T-helper 2 cell treated with Interferon-gamma antibody and Interleukin-4, amounts not matched to agents 100 ng/mL and 5 ng/mL, for 36 hours (primary cell): ENCODE data around the gene RASSF9. TPM values are rescaled to one million over a fixed set of nuclear protein-coding genes. Genes with fewer than 3 reads are reported as not detected.

Experiments used
- intact Hi-C: fragments of 100-400 bp; cut with micrococcal nuclease; formaldehyde crosslinking; loops from one replicate; pipeline ENCODE4 v1.15.1; 2023
- total RNA-seq: library from RNA; stranded (reverse); gene quantifications from 2 replicates; pipeline ENCODE4 v1.2.3, GENCODE V29; 2022

RASSF9 gene
- total RNA-seq: not detected in 2 replicates

DNA sequence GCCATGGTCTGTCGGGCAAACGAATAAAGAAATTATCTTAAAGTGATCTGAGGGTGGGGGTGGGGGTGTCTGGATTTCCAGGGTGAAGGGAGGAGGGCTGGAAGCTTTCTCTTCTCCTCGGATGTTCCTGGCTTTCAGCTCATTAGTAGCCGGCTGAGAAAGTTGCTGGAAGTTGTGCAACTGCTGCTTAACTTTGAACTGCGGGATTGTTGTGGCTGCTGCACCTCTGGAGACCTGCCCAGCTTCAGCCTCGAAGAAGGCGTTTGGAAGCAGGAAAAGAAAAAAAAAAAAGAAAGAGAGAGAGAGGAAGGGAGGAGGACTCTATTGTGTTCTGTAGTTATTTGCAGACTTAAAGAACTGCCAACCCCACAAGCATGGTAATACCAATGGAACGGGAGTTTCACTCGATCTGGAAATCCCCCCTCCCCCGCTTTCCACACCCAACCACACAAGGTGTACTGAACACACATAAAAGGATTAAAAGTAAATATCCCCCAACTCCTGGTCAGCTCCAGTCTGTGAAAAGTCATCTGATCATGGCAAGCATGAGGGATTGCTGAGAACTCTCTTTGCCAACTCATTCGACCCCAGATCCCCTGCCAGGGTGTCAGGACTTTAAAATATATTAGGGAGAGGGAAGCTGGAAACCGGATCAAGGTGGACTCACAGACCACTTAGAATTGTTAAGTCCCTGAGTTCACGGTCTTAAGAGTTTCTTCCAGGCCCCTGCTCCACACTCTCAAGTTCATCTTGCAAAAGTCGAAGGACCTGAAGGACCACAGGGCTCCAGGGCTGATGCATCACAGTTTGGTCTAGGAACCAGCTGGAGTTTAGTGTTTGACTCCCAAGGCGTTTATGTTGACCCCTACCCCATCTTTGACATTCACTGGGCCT lies at the start of gene RASSF9:
RASSF9 (minus strand) TSS at position 213 of the 894 bp plus-strand sequence; CDS start at position 5, 208 bp downstream.
- intact Hi-C loops: no loop called here

DNA sequence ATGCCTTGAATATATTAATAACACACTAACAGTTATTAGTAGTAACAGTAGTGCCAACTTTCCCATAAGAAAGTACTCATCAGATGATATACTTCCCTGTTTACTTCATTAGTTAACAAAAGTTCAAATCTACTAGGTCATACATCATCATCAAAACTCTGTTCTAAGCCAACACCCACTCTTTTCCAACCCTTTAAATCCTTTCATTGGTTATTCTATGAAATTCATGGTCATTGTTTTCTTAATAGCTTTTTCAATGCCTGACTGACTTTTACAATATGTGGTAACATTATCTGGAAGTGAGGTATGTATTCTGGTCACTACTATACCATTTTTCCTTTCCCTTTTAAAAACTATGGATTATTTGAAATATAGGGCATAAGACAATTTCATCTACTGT lies 47.6 kb upstream of the RASSF9 start:
- intact Hi-C loops: no loop called here

- intact Hi-C loops: no loop called here
These were observed 41.2 kb upstream of the RASSF9 start for GRCh38 chr12:85877459-85877858.

GRCh38 chr12:85874031-85874461 lies 37.8 kb upstream of the RASSF9 start, which contains the start of gene NTS:
Gene NTS (plus strand): TSS chr12:85874295. CDS start chr12:85874404, 109 bp downstream.
- intact Hi-C loops: loop anchor here (5.0 kb wide), 1 partner anchor 1002 kb away; no protein-coding TSS in a partner anchor

GRCh38 chr12:85872497-85873091 lies 36.4 kb upstream of the RASSF9 start:
- intact Hi-C loops: loop anchor here (1.0 to 5.0 kb wide), 3 partner anchors 404 to 1000 kb away; no protein-coding TSS in a partner anchor

GRCh38 chr12:85866986-85867776 lies 31.0 kb upstream of the RASSF9 start:
- intact Hi-C loops: loop anchor here (1.0 to 5.0 kb wide), 3 partner anchors 292 to 790 kb away; no protein-coding TSS in a partner anchor

DNA sequence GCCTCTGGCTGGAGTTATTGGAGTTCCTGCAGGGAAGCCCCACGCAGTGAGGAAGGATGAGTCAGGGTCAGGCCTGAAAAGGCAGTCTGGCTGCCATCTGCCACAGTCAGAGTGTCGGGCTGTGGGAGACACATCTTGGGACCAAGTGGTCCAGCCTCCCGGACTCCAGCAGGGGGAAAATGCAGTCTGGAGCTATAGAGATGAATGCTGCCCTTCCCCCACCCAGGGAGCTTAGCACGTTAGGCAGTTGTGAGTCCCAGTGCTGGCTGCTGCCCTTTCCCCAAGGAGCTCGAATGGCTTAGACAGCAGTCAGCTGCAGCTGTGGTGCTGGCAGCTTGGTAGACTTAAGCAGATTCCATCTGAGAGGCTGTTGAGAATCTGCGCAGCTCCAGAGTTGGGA lies 29.7 kb upstream of the RASSF9 start:
- intact Hi-C loops: loop anchor here (2.0 to 5.0 kb wide), 2 partner anchors 291 to 789 kb away; no protein-coding TSS in a partner anchor

DNA sequence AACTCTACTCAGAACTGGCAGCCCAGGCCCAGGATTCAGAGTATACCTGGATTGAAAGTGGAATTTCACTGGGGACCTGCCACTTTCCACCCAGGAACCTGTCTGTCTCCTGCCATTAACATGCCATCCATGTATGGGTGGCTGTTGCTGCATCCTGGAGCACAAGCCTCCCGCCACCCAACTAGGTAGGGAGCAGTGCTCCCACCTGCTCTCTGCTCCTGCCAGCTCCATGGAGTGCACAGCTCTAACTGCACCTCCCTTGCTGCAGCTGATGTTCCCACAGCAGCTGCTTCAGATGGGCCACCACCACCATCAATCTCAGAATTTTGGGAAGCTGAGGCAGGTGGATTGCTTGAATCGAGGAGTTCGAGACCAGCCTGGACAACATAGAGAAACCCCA lies 20.8 kb upstream of the RASSF9 start:
- intact Hi-C loops: no loop called here

DNA sequence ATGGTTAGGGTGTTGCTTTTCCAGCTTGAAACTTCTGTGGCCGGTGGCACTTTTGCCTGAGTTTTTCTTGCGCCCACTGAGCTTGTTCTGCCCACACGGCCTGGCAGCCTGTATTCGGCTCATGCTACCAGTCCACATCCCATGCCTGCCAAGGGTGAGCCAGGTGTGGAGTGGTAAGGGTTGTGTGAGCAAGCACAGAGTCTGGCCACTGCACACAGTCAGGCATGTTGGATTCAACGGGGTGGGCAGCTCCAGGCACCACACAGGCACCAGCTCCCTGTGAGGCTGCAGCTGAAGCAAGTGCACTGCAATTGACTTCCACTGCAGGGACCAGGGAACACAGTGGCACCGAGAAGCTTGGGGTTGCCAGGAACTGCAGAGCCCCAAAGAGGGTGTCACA lies 19.1 kb upstream of the RASSF9 start:
- intact Hi-C loops: no loop called here

GRCh38 chr12:85849344-85849743 lies 13.1 kb upstream of the RASSF9 start:
- intact Hi-C loops: no loop called here

DNA sequence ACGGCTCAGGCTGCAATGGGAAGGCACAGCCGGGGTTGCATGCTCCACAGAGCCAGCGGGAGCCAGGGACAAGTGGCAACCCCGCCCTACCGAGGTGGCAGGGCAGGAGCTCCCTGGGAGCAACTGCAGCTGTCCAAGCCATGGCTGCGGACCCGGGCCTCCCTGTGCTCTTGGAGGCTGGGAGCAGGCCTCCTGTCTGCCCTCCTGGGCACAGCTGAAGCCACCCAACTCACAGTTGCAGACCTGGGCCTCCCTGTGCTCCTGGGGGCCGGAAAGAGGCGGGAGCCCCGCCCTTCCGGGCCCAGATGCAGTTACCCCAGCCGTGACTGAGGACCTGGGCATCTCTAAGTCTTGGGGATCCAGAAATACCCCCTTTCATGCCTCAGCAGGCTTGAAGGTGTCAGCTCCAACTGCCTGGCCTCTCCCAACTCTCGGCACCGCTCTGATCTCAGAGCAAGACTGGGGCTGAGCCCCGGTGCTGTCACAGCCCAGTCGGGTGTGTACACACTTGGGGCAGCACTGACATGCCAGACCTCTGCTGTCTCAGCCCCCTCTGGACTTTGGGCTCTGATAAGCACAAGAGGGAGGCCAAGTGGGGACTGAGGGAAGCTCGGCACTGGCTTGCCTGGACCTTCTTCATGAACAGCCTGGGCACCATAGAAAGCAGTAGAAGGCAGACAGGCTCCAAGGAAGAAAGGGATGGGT lies 7.5 kb upstream of the RASSF9 start:
- intact Hi-C loops: no loop called here

DNA sequence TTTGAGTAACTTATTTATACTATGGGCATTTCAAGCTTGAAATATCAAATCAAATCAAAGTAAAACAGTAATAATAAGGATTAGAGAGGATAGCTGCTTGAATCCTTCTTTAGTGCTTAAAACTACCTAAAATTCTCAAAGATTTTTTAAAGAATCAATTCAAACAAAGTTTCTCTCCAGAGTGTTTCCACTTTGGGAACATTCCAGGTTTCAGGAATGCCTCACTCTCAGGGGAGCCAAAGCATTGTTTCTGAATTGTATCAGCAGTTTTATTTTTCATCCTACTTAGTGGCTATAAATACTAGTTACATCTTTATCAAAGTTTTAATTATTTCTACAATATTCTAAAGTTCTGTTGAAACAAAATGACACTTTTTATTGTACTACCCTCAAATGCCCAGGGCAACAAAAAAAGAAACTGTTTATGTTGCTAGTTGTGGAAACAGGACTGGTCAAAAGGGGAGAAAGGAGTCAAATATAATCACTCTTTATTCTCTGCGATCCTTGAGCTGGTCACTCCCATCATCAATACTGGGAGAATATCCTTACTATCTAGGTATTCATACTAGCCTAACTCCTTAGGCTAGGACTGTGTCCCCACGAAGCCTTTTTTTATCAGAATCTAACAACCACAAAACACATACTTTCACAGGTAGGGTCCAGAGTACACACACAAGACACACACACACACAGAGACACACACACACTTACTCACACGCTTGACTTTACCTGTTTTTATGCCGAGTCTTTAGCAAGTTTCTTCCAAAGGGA lies 598 bp downstream of the RASSF9 start:
- intact Hi-C loops: no loop called here

DNA sequence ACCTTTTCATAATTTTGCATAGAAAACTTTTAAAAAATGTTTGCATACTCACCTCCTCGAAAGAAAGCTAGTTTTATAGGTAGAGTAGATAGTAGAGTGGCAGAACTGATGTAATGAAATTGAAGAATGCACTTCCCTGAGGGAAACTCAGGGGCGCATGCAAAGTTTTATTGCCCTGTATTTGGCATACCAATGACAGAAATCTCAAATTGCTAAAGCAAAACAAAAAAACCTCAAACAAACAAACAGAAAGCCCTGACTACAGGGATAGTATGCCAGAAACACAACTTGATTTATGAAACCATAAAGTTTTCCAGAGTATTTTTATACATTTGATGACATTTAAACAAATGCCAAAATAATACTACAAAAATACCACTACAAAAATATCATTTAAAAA lies 1.8 kb downstream of the RASSF9 start:
- intact Hi-C loops: no loop called here

DNA sequence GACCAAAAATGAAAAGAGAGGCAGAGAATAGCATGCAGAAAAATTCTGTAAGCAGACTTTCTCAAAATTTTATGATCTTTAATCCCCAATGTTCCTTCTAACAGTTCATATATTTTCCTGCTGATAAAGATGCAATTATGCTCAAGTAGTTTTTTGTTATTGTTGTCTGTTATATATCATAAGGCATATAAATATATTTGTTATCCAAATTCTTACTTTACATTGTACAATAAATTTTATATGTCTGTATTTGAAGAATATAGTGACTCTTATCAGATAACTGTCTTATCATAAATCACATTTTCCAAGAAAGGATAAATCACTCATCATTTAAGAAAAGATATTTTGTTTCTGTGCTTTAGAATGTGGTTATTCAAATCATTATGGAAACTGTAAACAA lies 2.6 kb downstream of the RASSF9 start:
- intact Hi-C loops: no loop called here

DNA sequence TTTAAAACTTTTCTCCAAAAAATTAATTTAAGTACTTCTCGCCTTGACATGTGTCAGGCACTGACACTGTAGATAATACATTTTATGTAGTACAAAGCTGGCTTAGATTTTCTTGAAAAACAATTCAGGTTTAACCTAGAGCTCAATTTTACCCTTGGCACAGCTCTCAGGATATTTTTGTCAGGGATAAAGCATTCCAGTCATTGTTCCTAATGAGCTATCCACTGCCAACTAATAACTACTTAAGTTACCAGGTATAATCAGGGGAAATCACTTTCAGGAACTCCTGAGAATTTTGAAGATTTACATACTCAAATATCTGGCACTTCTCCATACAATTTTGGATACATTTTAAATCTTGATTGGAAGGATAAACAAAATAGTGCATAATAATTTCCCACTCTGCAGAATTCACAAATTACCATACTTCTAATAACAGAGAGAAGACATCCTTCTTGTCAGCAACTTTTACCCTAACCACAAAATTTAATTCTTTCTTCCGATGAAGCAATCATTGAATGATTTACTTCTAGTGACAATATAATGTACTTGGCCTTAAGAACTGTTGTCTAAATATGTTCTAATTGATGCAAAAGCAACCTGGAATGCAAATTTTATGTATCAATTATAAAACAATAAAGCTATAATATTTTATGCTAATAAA lies 4.8 kb downstream of the RASSF9 start:
- intact Hi-C loops: no loop called here

GRCh38 chr12:85829391-85829790 lies 6.8 kb downstream of the RASSF9 start:
- intact Hi-C loops: no loop called here

- intact Hi-C loops: no loop called here
These were observed 7.6 kb downstream of the RASSF9 start for GRCh38 chr12:85828576-85828975.

GRCh38 chr12:85825746-85826145 lies 10.5 kb downstream of the RASSF9 start:
- intact Hi-C loops: no loop called here

DNA sequence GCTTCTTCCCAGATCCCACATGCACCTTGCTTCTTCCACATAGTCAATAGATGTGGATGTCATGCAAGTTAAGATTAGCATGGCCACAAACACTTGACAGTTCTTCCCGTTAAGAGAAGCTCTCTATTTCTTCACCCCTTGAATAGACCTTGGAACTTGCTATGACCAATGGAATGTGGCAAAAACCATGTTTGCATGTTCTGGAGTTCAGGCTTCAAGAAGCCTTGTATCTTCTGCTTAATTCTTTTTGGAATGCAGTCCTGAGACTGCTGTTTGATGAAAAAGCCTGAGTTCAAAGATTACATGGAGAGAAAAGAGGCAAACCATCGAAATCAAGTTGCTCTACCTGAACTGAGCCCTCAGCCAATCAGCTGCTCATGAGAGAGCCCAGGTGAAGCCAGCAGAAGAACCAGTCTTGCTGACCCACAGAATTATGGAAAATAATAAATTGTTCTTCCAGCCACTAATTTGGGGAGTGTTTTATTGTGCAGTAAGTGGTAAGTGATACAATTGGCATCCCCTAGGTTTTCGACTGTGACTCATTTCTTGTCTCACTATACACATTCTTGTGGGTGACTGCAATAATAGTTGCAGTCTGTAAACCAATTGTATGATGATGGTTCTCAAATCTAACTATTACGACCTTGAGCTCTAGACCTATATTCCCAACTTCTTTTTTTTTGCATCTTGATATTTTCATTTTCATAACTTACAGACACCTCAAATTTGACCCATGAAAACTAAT lies 12.6 kb downstream of the RASSF9 start:
- intact Hi-C loops: no loop called here
